H1 (cell line): ENCODE measurements around the gene GPATCH4. TPM values are rescaled to one million over a fixed set of nuclear protein-coding genes. Genes with fewer than 3 reads are reported as not detected.

Experiments used
- CTCF ChIA-PET: fragments of 300-600 bp; sonication (Branson Sonifier 250); formaldehyde crosslinking; loops from one replicate; lab custom pipeline; 2021; ENCODE audit not compliant: partially characterized antibody; lab: Charles Lee
- POLR2A ChIA-PET: fragments of 300-600 bp; sonication (Branson Sonifier 250); formaldehyde crosslinking; loops from one replicate; lab custom pipeline; 2021; ENCODE audit warnings: inconsistent platforms; ENCODE audit not compliant: partially characterized antibody; lab: Charles Lee
- DNase-seq, 2 experiments: peaks; one replicate each; pipeline versions ENCODE4 v3.0.0 to v3.0.0-alpha.2; 2010 to 2022; ENCODE audit warnings: low spot score in 2 of 2, low read depth in 1 of 2, mixed read lengths in 1 of 2
- FAIRE-seq: peaks from 2 replicates; lab custom pipeline; 2011; peaks lifted over from hg19 to GRCh38; lab: Jason Lieb, UNC
- H2AFZ ChIP-seq: 2 replicates; pipeline ENCODE4 v1.8.1; 2012; ENCODE audit warnings: low read length, inconsistent platforms
- H2AK5ac ChIP-seq: 2 replicates; pipeline ENCODE4 v1.6.1; 2013; ENCODE audit warnings: low read depth, low read length
- H2BK120ac ChIP-seq: replicated peaks from 2 replicates; pipeline ENCODE3; 2013; ENCODE audit warnings: low read depth, low read length, inconsistent platforms
- H2BK12ac ChIP-seq: 2 replicates; pipeline ENCODE4 v1.6.1; 2013; ENCODE audit warnings: low read depth, low read length
- H2BK15ac ChIP-seq: 2 replicates; pipeline ENCODE4 v1.6.1; 2013; ENCODE audit warnings: low read length
- H2BK20ac ChIP-seq: 2 replicates; pipeline ENCODE4 v1.6.1; 2013; ENCODE audit warnings: low read length
- H2BK5ac ChIP-seq: 2 replicates; pipeline ENCODE4 v1.6.1; 2013; ENCODE audit warnings: low read depth, low read length
- H3K14ac ChIP-seq: 2 replicates; pipeline ENCODE4 v1.6.1; 2013; ENCODE audit warnings: inconsistent platforms; ENCODE audit not compliant: insufficient read length
- H3K18ac ChIP-seq: 2 replicates; pipeline ENCODE4 v1.6.1; 2013; ENCODE audit warnings: low read length; ENCODE audit errors: extremely low read depth
- H3K23ac ChIP-seq: 2 replicates; pipeline ENCODE4 v1.6.1; 2013; ENCODE audit warnings: inconsistent platforms; ENCODE audit not compliant: insufficient read length
- H3K23me2 ChIP-seq: 2 replicates; pipeline ENCODE4 v1.6.1; 2013; ENCODE audit warnings: low read depth, low read length
- H3K27ac ChIP-seq: 2 replicates; pipeline ENCODE4 v1.6.1; 2011; ENCODE audit warnings: low read depth, low read length, inconsistent platforms
- H3K27me3 ChIP-seq, 4 experiments: replicated peaks in 1 of 4; 1 replicate in 1 of 4; 2 replicates in 3 of 4; pipeline versions ENCODE4 v1.6.1 to v1.8.1; 2011 to 2013; ENCODE audit warnings: low read length in 3 of 4, mild to moderate bottlenecking in 3 of 4, inconsistent platforms in 2 of 4, mixed read lengths in 2 of 4, moderate library complexity in 1 of 4; ENCODE audit not compliant: control insufficient read depth in 3 of 4, insufficient read depth in 3 of 4; ENCODE audit errors: extremely low read depth in 1 of 4
- H3K36me3 ChIP-seq, 4 experiments: 2 replicates each; pipeline versions ENCODE4 v1.6.1 to v1.8.1; 2011 to 2013; ENCODE audit warnings: mild to moderate bottlenecking in 4 of 4, low read length in 3 of 4, moderate library complexity in 2 of 4, control low read depth in 1 of 4, inconsistent platforms in 1 of 4; ENCODE audit not compliant: insufficient read depth in 4 of 4, control insufficient read depth in 2 of 4
- H3K4ac ChIP-seq: replicated peaks from 2 replicates; pipeline ENCODE3; 2013; ENCODE audit warnings: low read length, low read depth, mixed read lengths, inconsistent platforms; ENCODE audit not compliant: insufficient read length
- H3K4me1 ChIP-seq, 4 experiments: replicated peaks in 1 of 4; 1 replicate in 1 of 4; 2 replicates in 3 of 4; pipeline versions ENCODE4 v1.6.1 to v1.8.1; 2011 to 2013; ENCODE audit warnings: low read length in 3 of 4, inconsistent platforms in 2 of 4, mixed read lengths in 1 of 4; ENCODE audit not compliant: insufficient read depth in 4 of 4, control insufficient read depth in 3 of 4
- H3K4me2 ChIP-seq, 2 experiments: 2 replicates each; pipeline versions ENCODE4 v1.6.1 to v1.8.1; 2011 to 2013; ENCODE audit warnings: low read depth in 2 of 2, low read length in 2 of 2, control low read depth in 1 of 2, inconsistent platforms in 1 of 2, mild to moderate bottlenecking in 1 of 2; ENCODE audit not compliant: insufficient read depth in 1 of 2
- H3K4me3 ChIP-seq, 4 experiments: fragments of 200-600, 300-600 bp in 1 of 4; sonication (generic), shearing (Covaris generic), sonication (Bioruptor Twin) in 1 of 4; 2 replicates each; pipeline versions ENCODE4 v1.5.1 to v1.8.1; 2011 to 2016; ENCODE audit warnings: low read length in 4 of 4, low read depth in 3 of 4, control low read depth in 2 of 4, inconsistent platforms in 2 of 4, mild to moderate bottlenecking in 2 of 4, mixed read lengths in 1 of 4, moderate library complexity in 1 of 4; ENCODE audit not compliant: insufficient read depth in 2 of 4; ENCODE audit errors: extremely low read depth in 1 of 4
- H3K56ac ChIP-seq: replicated peaks from 2 replicates; pipeline ENCODE3; 2013; ENCODE audit warnings: low read depth, mild to moderate bottlenecking, mixed read lengths, low read length, inconsistent platforms; ENCODE audit not compliant: insufficient read length
- H3K79me1 ChIP-seq: 2 replicates; pipeline ENCODE4 v1.6.1; 2013; ENCODE audit warnings: low read depth, low read length, control low read depth
- H3K79me2 ChIP-seq, 2 experiments: 2 replicates each; pipeline versions ENCODE4 v1.6.1 to v1.8.1; 2012 to 2013; ENCODE audit warnings: low read length in 2 of 2, mild to moderate bottlenecking in 2 of 2, inconsistent platforms in 1 of 2; ENCODE audit not compliant: insufficient read depth in 2 of 2, control insufficient read depth in 1 of 2
- H3K9ac ChIP-seq, 4 experiments: replicated peaks in 1 of 4; 1 replicate in 1 of 4; 2 replicates in 3 of 4; pipeline versions ENCODE4 v1.6.1 to v1.8.1; 2011 to 2013; ENCODE audit warnings: low read depth in 3 of 4, low read length in 3 of 4, control low read depth in 2 of 4, mild to moderate bottlenecking in 2 of 4, moderate library complexity in 2 of 4, inconsistent platforms in 1 of 4; ENCODE audit errors: extremely low read depth in 1 of 4
- H3K9me3 ChIP-seq, 2 experiments: 2 replicates each; pipeline versions ENCODE4 v1.6.1 to v1.8.1; 2012 to 2013; ENCODE audit warnings: mild to moderate bottlenecking in 2 of 2, moderate library complexity in 2 of 2, control low read depth in 1 of 2, inconsistent platforms in 1 of 2, low read depth in 1 of 2, low read length in 1 of 2, mixed read lengths in 1 of 2; ENCODE audit not compliant: insufficient read depth in 2 of 2
- H4K20me1 ChIP-seq, 2 experiments: replicated peaks in 1 of 2; 2 replicates each; pipeline versions ENCODE3 to v1.8.1; 2011 to 2013; ENCODE audit warnings: inconsistent platforms in 2 of 2, low read length in 2 of 2, mild to moderate bottlenecking in 1 of 2; ENCODE audit not compliant: insufficient read depth in 2 of 2, control insufficient read depth in 1 of 2
- H4K5ac ChIP-seq: 2 replicates; pipeline ENCODE4 v1.6.1; 2013; ENCODE audit warnings: low read length, low read depth, mixed read lengths, inconsistent platforms; ENCODE audit not compliant: insufficient read length
- H4K8ac ChIP-seq: 2 replicates; pipeline ENCODE4 v1.8.0; 2013; ENCODE audit warnings: mild to moderate bottlenecking, moderate library complexity, low read length, inconsistent platforms; ENCODE audit not compliant: insufficient read depth; ENCODE audit errors: extremely low read depth
- H4K91ac ChIP-seq: replicated peaks from 2 replicates; pipeline ENCODE3; 2013; ENCODE audit warnings: low read length, mixed read lengths, inconsistent platforms; ENCODE audit not compliant: insufficient read length
- EGR1 ChIP-seq: IDR thresholded peaks from 2 replicates; pipeline ENCODE4 v1.6.1; 2011; ENCODE audit warnings: low read depth, low read length, borderline replicate concordance
- FOSL1 ChIP-seq: IDR thresholded peaks from 2 replicates; pipeline ENCODE4 v1.6.1; 2011; ENCODE audit warnings: mild to moderate bottlenecking, low read depth, low read length, moderate library complexity; ENCODE audit not compliant: insufficient read depth
- GTF2F1 ChIP-seq: IDR thresholded peaks from 2 replicates; pipeline ENCODE4 v1.6.1; 2012; ENCODE audit warnings: low read depth, low read length, improper control_type of control experiment, borderline replicate concordance
- HDAC6 ChIP-seq: IDR thresholded peaks from one replicate; pipeline ENCODE4 v1.7.1; 2012; ENCODE audit warnings: low read depth, mild to moderate bottlenecking, inconsistent platforms, low read length, moderate library complexity
- RNF2 ChIP-seq: fragments of 200-900, 300-1000 bp; sonication (generic); IDR thresholded peaks from 2 replicates; pipeline ENCODE4 v1.7.1; 2016; ENCODE audit warnings: borderline replicate concordance, low read depth, mild to moderate bottlenecking, antibody characterized with exemption, low read length; ENCODE audit not compliant: poor library complexity, severe bottlenecking; ENCODE audit errors: missing control alignments
- SIRT6 ChIP-seq: IDR thresholded peaks from one replicate; pipeline ENCODE4 v1.7.1; 2012; ENCODE audit warnings: low read length, inconsistent platforms
- SP4 ChIP-seq: IDR thresholded peaks from 2 replicates; pipeline ENCODE4 v1.6.1; 2012; ENCODE audit warnings: low read length, inconsistent platforms
- TBP ChIP-seq: IDR thresholded peaks from 2 replicates; pipeline ENCODE4 v1.6.1; 2011; ENCODE audit warnings: low read depth, low read length, improper control_type of control experiment
- ZNF274 ChIP-seq: IDR thresholded peaks from 2 replicates; pipeline ENCODE4 v1.7.0; 2012; ENCODE audit warnings: low read length, borderline replicate concordance; ENCODE audit errors: extremely low read depth
- WGBS, 2 experiments: shearing (Covaris generic) in 1 of 2; methylation state at CpG; one replicate each; pipeline versions ENCODE4 v1.1.6 to v1.1.7; 2013 to 2015; ENCODE audit warnings: low lambda C conversion rate in 2 of 2, mixed read lengths in 2 of 2, inconsistent platforms in 1 of 2, low coverage in 1 of 2, missing lambda C conversion rate in 1 of 2; ENCODE audit not compliant: insufficient replicate concordance in 2 of 2, insufficient coverage in 1 of 2, insufficient read length in 1 of 2; ENCODE audit errors: extremely low coverage in 1 of 2, missing lambda C conversion rate in 1 of 2; 5-methylcytosine and 5-hydroxymethylcytosine counted together
- polyA plus RNA-seq, 7 experiments: library from polyadenylated mRNA; depleted of rRNA in 3 of 7; stranded (reverse) in 5 of 7; unstranded in 2 of 7; fragments of >200 nt in 5 of 7; fragments of 200-250 nt in 2 of 7; gene quantifications; 1 replicate in 5 of 7; 2 replicates in 1 of 7; 4 replicates in 1 of 7; pipeline versions ENCODE4 v1.2.1 to v1.2.3, GENCODE V29; 2011 to 2013; ENCODE audit warnings: missing spikeins in 2 of 7, mixed read lengths in 2 of 7
- total RNA-seq: library from RNA; stranded (reverse); fragmentation: NEBNext Ultra II Directional; extraction: Animal tissue kit (Norgen Biotek cat#: 25700); gene quantifications from 2 replicates; pipeline ENCODE4 v1.2.1, GENCODE V29; 2021
- TF ChIP-seq, protein P1 (sequence below): IDR thresholded peaks from 2 replicates; pipeline ENCODE4 v1.6.1; 2012; ENCODE audit warnings: inconsistent platforms

Gene GPATCH4
- total and polyA plus RNA-seq, 2 of the 8 experiments (the other 6 are each of a cell fraction or from before 2014, with no cell fraction given), result 20.5 to 47.9 TPM

DNA sequence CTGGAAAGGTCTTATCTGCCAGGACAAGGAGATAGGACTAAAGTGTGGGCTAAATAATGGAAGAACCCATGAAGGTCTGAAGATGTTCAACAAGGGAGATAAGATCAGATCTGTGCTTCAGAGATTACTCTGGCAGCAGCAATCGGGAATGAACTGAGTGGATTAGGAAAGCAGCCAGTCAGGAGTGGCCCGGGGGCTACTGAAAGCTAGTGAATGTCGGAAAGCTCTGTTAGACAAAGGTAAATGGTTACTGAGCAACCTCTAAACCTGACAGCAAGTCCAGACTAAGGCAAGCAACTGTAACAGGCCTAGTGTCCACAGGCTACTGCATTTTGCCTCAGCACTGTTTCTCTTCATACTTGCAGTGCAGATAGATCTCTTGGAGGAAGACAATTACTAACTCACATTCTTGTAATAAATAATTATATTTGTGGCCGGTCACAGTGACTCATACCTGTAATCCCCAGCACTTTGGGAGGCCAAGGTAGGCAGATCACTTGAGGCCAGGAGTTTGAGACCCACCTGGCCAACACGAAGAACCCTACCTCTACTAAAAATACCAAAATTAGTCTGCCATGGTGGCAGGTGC is 41.4 kb downstream of the GPATCH4 start:
- no peak overlapping the region for H2BK120ac ChIP-seq
- H3K4me1 ChIP-seq, result no peaks in the 10 kb centered on the region
- no peaks in the 10 kb centered on the region for H3K23me2 ChIP-seq
- H3K14ac ChIP-seq, result no peak overlapping the region
- no peak overlapping the region for H2BK5ac ChIP-seq
- 71% methylated on average over 5 of the region's 5 CpGs; no CpG with 5 or more reads in 1 of the 2 experiments for WGBS, 2 experiments
- no peak overlapping the region for H2BK15ac ChIP-seq
- no peak overlapping the region for H4K5ac ChIP-seq
- DNase-seq (no peak), FAIRE-seq (no peak)
- no peak overlapping the region for H3K18ac ChIP-seq
- H3K23ac ChIP-seq, result no peak overlapping the region
- no peak overlapping the region for H3K4ac ChIP-seq
- no peak overlapping the region for H3K4me2 ChIP-seq
- no peak overlapping the region for H4K91ac ChIP-seq
- H3K27ac ChIP-seq, result no peak overlapping the region
- no peak overlapping the region for H3K9ac ChIP-seq
- H3K79me1 ChIP-seq, result no peaks in the 10 kb centered on the region
- no peaks in the 10 kb centered on the region for H3K27me3 ChIP-seq
- TF ChIP-seq SIRT6 (no peak), EGR1 (no peak), GTF2F1 (no peak), HDAC6 (no peak), FOSL1 (no peak), RNF2 (no peak), SP4 (no peak), ZNF274 (no peak), TBP (no peak)
- TF ChIP-seq, protein P1, sequence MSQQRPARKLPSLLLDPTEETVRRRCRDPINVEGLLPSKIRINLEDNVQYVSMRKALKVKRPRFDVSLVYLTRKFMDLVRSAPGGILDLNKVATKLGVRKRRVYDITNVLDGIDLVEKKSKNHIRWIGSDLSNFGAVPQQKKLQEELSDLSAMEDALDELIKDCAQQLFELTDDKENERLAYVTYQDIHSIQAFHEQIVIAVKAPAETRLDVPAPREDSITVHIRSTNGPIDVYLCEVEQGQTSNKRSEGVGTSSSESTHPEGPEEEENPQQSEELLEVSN, result no peak
- H3K4me3 ChIP-seq, result no peak overlapping the region
- no peaks in the 10 kb centered on the region for H3K79me2 ChIP-seq
- H3K56ac ChIP-seq, result no peak overlapping the region
- peaks cover 0 to 3% of the 10 kb centered on the region in 2 experiments for H4K20me1 ChIP-seq
- peaks cover 13 to 30% (median 23%) of the 10 kb centered on the region in 4 experiments; a peak in 7 of 8 replicates for H3K36me3 ChIP-seq
- no peak overlapping the region for H2BK20ac ChIP-seq
- no peaks in the 10 kb centered on the region for H3K9me3 ChIP-seq
- no peak overlapping the region for H4K8ac ChIP-seq
- POLR2A ChIA-PET, result interaction anchor here (1.2 to 1.5 kb wide), 2 partner anchors 18 to 22 kb away, joined by 4 read pairs; no protein-coding TSS in a partner anchor
- CTCF ChIA-PET, result interaction anchor here (0.9 to 1.0 kb wide), 2 partner anchors 15 to 26 kb away, joined by 3 read pairs; no protein-coding TSS in a partner anchor
- no peak overlapping the region for H2BK12ac ChIP-seq
- H2AFZ ChIP-seq, result no peak overlapping the region
- no peak overlapping the region for H2AK5ac ChIP-seq
